K562 (cell line): Measurements from ENCODE around the gene DGLUCY.

Experiments
- FOSL1 ChIP-seq: fragments of 200-800 bp; sonication (Bioruptor generic); conservative IDR thresholded peaks from 2 replicates; pipeline ENCODE4 v1.6.1; 2016; ENCODE audit warnings: missing genetic modification characterization, missing compliant biosample characterization
- NFIC ChIP-seq: fragments of 450-650 bp; IDR thresholded peaks from 2 replicates; pipeline ENCODE4 v1.6.1; 2017; ENCODE audit warnings: mild to moderate bottlenecking, inconsistent platforms
- POLR2B ChIP-seq: fragments of 450-650 bp; IDR thresholded peaks from 2 replicates; pipeline ENCODE4 v1.6.1; 2018; ENCODE audit warnings: low read depth; ENCODE audit not compliant: partially characterized antibody
- ZNF354B ChIP-seq: fragments of 250-450 bp; sonication (Bioruptor Pico); IDR thresholded peaks from 2 replicates; pipeline ENCODE4 v1.4.0; 2020

GRCh38 chr14:91084516-91084915 lies 29.4 kb upstream of the DGLUCY start:
- no peak for TF ChIP-seq ZNF354B (CRISPR knock-in tag)
- TF ChIP-seq POLR2B = no peak
- TF ChIP-seq FOSL1 (tag) = no peak
- TF ChIP-seq NFIC = no peak
